Body of pancreas (tissue), 4 donors: Measurements from ENCODE around the gene EVL. TPM values are rescaled to one million over a fixed set of nuclear protein-coding genes. Genes with fewer than 3 reads are reported as not detected.
A peak's percentile ranks its signal among the peaks of the same experiment; 100 is the strongest.

Experiments
- ATAC-seq: fragments of 150-250 bp; one replicate; pipeline ENCODE4 v1.9.1; 2016
- DNase-seq, 4 donors: peaks; one replicate each; pipeline ENCODE4 v3.0.0-alpha.2; 2019
- H3K27ac ChIP-seq, 4 donors: fragments of 200-600 bp; sonication (generic); 1 replicate in 3 of 4; 2 replicates in 1 of 4; pipeline versions ENCODE4 v1.5.1 to v1.6.1; 2016 to 2019; ENCODE audit warnings: mild to moderate bottlenecking in 1 of 4, mixed read lengths in 1 of 4, moderate library complexity in 1 of 4
- H3K27me3 ChIP-seq, 2 donors: fragments of 200-600 bp; sonication (generic); one replicate each; pipeline ENCODE4 v1.6.0; 2016; ENCODE audit warnings: mild to moderate bottlenecking in 1 of 2
- H3K36me3 ChIP-seq, 2 donors: fragments of 200-600 bp; sonication (generic); replicated peaks in 1 of 2; 2 replicates each; pipeline ENCODE4 v1.5.1; 2016; ENCODE audit warnings: low read depth in 2 of 2; ENCODE audit not compliant: insufficient read depth in 1 of 2
- H3K4me1 ChIP-seq: fragments of 200-600 bp; sonication (generic); one replicate; pipeline ENCODE4 v1.6.0; 2016
- H3K4me3 ChIP-seq, 2 donors: fragments of 200-600 bp; sonication (generic); 1 replicate in 1 of 2; 2 replicates in 1 of 2; pipeline ENCODE4 v1.5.1; 2016 to 2019
- H3K9me3 ChIP-seq, 3 donors: fragments of 200-600 bp; sonication (generic); 1 replicate in 2 of 3; 2 replicates in 1 of 3; pipeline ENCODE4 v1.5.1; 2016
- CTCF ChIP-seq, 7 experiments: fragments of 450-650 bp in 4 of 7; fragments of 200-600 bp in 3 of 7; sonication (generic) in 3 of 7; IDR thresholded peaks; one replicate each; pipeline ENCODE4 v1.5.1; 2016 to 2019; ENCODE audit warnings: antibody characterized with exemption in 7 of 7
- POLR2A ChIP-seq, 3 donors: fragments of 450-650 bp; IDR thresholded peaks; one replicate each; pipeline ENCODE4 v1.6.1; 2016; ENCODE audit warnings: antibody characterized with exemption in 3 of 3, mild to moderate bottlenecking in 2 of 3
- WGBS, 2 donors: methylation state at CpG; one replicate each; pipeline ENCODE4 v1.1.5; 2017; 5-methylcytosine and 5-hydroxymethylcytosine counted together
- intact Hi-C: fragments of 100-400 bp; cut with DNase I; formaldehyde crosslinking; loops from one replicate; pipeline ENCODE4 v1.15.1; 2023
- total RNA-seq, 2 donors: library from RNA; depleted of rRNA; stranded (reverse); fragments of >200 nt; gene quantifications; one replicate each; pipeline ENCODE4 v1.1.0, GENCODE V29; 2016

Gene EVL
- total RNA-seq, 2 donors from 2014 or later, result 22.3 to 57.7 TPM

- no peak overlapping the region for H3K4me3 ChIP-seq
- DNase-seq, result no peak
- peak overlapping the region in 1 of 4 donors; percentile 20 for H3K27ac ChIP-seq
- H3K4me1 ChIP-seq, result no peaks in the 10 kb centered on the region
- no peaks in the 10 kb centered on the region for H3K9me3 ChIP-seq
- H3K27me3 ChIP-seq, result no peaks in the 10 kb centered on the region
- no peaks in the 10 kb centered on the region for H3K36me3 ChIP-seq
- TF ChIP-seq POLR2A (IDR thresholded peaks at IDR 0.05) (no peak), CTCF (IDR thresholded peaks at IDR 0.05) (no peak)
- no peak for ATAC-seq
- WGBS, 2 donors, result 88 to 93% methylated on average over 9 of the region's 9 CpGs
- intact Hi-C loops, result no loop called here
Measured at GRCh38 chr14:100069161-100069800, 4.1 kb downstream of the EVL start.

GRCh38 chr14:100070310-100070709, 5.1 kb downstream of the EVL start:
- no peak overlapping the region for H3K4me3 ChIP-seq
- DNase-seq (no peak), ATAC-seq (no peak)
- no peaks in the 10 kb centered on the region for H3K36me3 ChIP-seq
- no peak overlapping the region for H3K27ac ChIP-seq
- intact Hi-C loops, result no loop called here
- 84 to 93% methylated on average over 11 of the region's 11 CpGs for WGBS, 2 donors
- no peaks in the 10 kb centered on the region for H3K27me3 ChIP-seq
- no peaks in the 10 kb centered on the region for H3K9me3 ChIP-seq
- no peaks in the 10 kb centered on the region for H3K4me1 ChIP-seq
- TF ChIP-seq POLR2A (IDR thresholded peaks at IDR 0.05), result no peak
- no peak for TF ChIP-seq CTCF (IDR thresholded peaks at IDR 0.05)

- no peaks in the 10 kb centered on the region for H3K36me3 ChIP-seq
- H3K9me3 ChIP-seq, result no peaks in the 10 kb centered on the region
- 88 to 96% methylated on average over 3 of the region's 3 CpGs for WGBS, 2 donors
- H3K27me3 ChIP-seq, result no peaks in the 10 kb centered on the region
- ATAC-seq, result no peak
- H3K4me3 ChIP-seq, result no peak overlapping the region
- H3K27ac ChIP-seq, result no peak overlapping the region
- TF ChIP-seq CTCF (IDR thresholded peaks at IDR 0.05), result no peak
- no peak for TF ChIP-seq POLR2A (IDR thresholded peaks at IDR 0.05)
- H3K4me1 ChIP-seq, result no peaks in the 10 kb centered on the region
- no peak for DNase-seq
- intact Hi-C loops, result no loop called here
Measured at GRCh38 chr14:100071545-100071944, 6.3 kb downstream of the EVL start.

GRCh38 chr14:100072783-100073346, 7.6 kb downstream of the EVL start:
- DNase-seq (peak in 1 of 4 donors; percentile 54), ATAC-seq (no peak)
- 76 to 82% methylated on average over 14 of the region's 14 CpGs for WGBS, 2 donors
- TF ChIP-seq POLR2A (IDR thresholded peaks at IDR 0.05) (no peak), CTCF (IDR thresholded peaks at IDR 0.05) (peak in 3 of 7 experiments; percentile 4 to 7 (median 6))
- Histone ChIP-seq H3K9me3 (no peaks in the 10 kb centered on the region), H3K27ac (peak overlapping the region in 1 of 4 donors; percentile 40), H3K36me3 (no peaks in the 10 kb centered on the region), H3K4me1 (no peaks in the 10 kb centered on the region), H3K4me3 (no peak overlapping the region), H3K27me3 (no peaks in the 10 kb centered on the region)
- intact Hi-C loops, result no loop called here
